ENCODE results near the gene NACA.
"Not testable (repeated sequence)": the region's sequence is repeated elsewhere in the genome, so short reads cannot be mapped to it uniquely, and the experiment has no call there.

NACA gene

DNA sequence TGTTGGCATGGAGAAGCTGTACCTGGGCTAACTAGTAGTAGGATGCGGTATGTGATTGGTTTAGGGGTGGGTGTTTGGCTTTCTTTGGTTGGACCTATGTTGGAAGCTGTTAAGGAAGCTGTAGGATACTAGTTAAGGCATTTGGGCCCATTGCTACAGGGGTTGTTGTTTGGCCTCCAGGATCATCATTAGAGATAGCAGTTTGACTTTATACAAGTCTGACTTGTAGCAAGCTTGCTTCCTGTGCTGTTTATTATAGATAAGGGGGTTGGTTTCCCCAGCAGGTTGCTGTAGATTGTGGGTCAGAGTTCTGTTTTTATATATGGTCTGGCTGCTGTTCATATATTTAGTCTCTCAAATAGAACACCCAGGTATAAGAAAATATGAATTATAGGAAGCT lies 28.5 kb upstream of the NACA start:
- POLR2A ChIA-PET, result no interaction called here
- TF ChIP-seq, protein P1, sequence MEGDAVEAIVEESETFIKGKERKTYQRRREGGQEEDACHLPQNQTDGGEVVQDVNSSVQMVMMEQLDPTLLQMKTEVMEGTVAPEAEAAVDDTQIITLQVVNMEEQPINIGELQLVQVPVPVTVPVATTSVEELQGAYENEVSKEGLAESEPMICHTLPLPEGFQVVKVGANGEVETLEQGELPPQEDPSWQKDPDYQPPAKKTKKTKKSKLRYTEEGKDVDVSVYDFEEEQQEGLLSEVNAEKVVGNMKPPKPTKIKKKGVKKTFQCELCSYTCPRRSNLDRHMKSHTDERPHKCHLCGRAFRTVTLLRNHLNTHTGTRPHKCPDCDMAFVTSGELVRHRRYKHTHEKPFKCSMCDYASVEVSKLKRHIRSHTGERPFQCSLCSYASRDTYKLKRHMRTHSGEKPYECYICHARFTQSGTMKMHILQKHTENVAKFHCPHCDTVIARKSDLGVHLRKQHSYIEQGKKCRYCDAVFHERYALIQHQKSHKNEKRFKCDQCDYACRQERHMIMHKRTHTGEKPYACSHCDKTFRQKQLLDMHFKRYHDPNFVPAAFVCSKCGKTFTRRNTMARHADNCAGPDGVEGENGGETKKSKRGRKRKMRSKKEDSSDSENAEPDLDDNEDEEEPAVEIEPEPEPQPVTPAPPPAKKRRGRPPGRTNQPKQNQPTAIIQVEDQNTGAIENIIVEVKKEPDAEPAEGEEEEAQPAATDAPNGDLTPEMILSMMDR (IDR thresholded peaks at IDR 0.05; ENCODE audit: control extremely low read depth, extremely low read depth, low read depth, missing control alignments), result no peak
- DNase-seq (ENCODE audit: extremely low spot score), result no peak
- CTCF ChIA-PET, result interaction anchor here (1.1 to 14.8 kb wide), 4 partner anchors 13 to 248 kb away, joined by 3 to 148 read pairs (median 44); partner anchors contain the start of gene ZBTB39

- CTCF ChIA-PET, result interaction anchor here (1.0 to 9.4 kb wide), 3 partner anchors 14 to 309 kb away, joined by 3 to 84 read pairs (median 5); no protein-coding TSS in a partner anchor
- POLR2A ChIA-PET, result interaction anchor here (0.6 kb wide), 1 partner anchor 115 kb away, joined by 3 read pairs; no protein-coding TSS in a partner anchor
- peak; percentile 94 for DNase-seq (ENCODE audit: extremely low spot score)
- TF ChIP-seq, protein P1 (IDR thresholded peaks at IDR 0.05; ENCODE audit: control extremely low read depth, extremely low read depth, low read depth, missing control alignments), result no peak
Measured at GRCh38 chr12:56751712-56752598, 26.9 kb upstream of the NACA start, which contains the start of gene PRIM1. PRIM1 (minus strand) TSS chr12:56752323; CDS start chr12:56752298, 25 bp downstream.

- DNase-seq (ENCODE audit: extremely low spot score); POLR2A ChIA-PET: not testable (repeated sequence)
- CTCF ChIA-PET, result interaction anchor here (1.5 kb wide), 1 partner anchor 10 kb away, joined by 4 read pairs; no protein-coding TSS in a partner anchor
Measured at GRCh38 chr12:56750596-56750995, 25.5 kb upstream of the NACA start.

GRCh38 chr12:56749853-56750252 lies 24.8 kb upstream of the NACA start:
- no peak for DNase-seq (ENCODE audit: extremely low spot score)
- ChIA-PET POLR2A (interaction anchor here (0.6 kb wide), 1 partner anchor 32 kb away, joined by 4 read pairs; no protein-coding TSS in a partner anchor), CTCF (interaction anchor here (1.1 to 2.2 kb wide), 3 partner anchors 9 to 252 kb away, joined by 3 to 11 read pairs (median 4); no protein-coding TSS in a partner anchor)
- TF ChIP-seq, protein P1 (IDR thresholded peaks at IDR 0.05; ENCODE audit: control extremely low read depth, extremely low read depth, low read depth, missing control alignments), result no peak

- POLR2A ChIA-PET, result no interaction called here
- no peak for DNase-seq (ENCODE audit: extremely low spot score)
- CTCF ChIA-PET, result interaction anchor here (1.1 to 2.2 kb wide), 4 partner anchors 8 to 252 kb away, joined by 3 to 11 read pairs (median 4); no protein-coding TSS in a partner anchor
- TF ChIP-seq, protein P1 (IDR thresholded peaks at IDR 0.05; ENCODE audit: control extremely low read depth, extremely low read depth, low read depth, missing control alignments), result no peak
Measured at GRCh38 chr12:56749359-56749758, 24.3 kb upstream of the NACA start.

DNA sequence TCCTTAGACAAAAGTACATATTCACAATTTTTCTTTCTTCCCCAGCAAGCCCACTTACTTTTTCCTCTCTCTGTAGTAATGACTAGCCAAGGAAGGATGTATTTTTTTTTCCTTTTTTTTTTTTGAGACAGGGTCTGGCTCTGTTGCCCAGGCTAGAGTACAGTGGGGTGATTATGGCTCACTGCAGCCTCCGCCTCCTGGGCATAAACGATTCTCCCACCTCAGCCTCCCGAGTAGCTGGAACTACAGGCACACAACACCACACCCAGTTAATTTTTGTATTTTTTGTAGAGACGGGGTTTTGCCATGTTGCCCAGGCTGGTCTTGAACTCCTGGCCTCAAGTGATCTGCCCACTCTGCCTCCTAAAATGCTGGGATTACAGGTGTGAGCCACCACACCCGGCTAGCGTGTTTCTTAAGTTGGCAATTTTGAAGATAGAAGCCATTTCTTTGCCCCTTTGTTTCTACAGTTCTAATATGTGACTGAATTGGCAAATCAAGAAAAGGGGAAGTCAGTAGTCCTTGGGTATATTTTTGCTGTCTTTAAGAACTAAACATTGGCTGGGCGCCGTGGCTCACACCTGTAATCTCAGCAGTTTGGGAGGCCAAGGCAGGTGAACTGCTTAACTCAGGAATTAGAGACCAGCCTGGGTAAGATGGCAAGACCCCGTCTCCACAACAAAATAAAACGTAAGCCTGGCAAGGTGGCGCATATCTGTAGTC lies 3.2 kb upstream of the NACA start:
- CTCF ChIA-PET, result interaction anchor here (1.2 kb wide), 1 partner anchor 12 kb away, joined by 3 read pairs; no protein-coding TSS in a partner anchor
- TF ChIP-seq, protein P1 (IDR thresholded peaks at IDR 0.05; ENCODE audit: control extremely low read depth, extremely low read depth, low read depth, missing control alignments), result no peak
- POLR2A ChIA-PET, result no interaction called here
- DNase-seq (ENCODE audit: extremely low spot score), result no peak

GRCh38 chr12:56726196-56726675 lies 1.1 kb upstream of the NACA start:
- ChIA-PET POLR2A (interaction anchor here (1.1 to 1.3 kb wide), 2 partner anchors 15 to 35 kb away, joined by 11 to 13 read pairs; no protein-coding TSS in a partner anchor), CTCF (interaction anchor here (1.1 to 1.6 kb wide), 4 partner anchors 9 to 89 kb away, joined by 3 to 5 read pairs (median 4); no protein-coding TSS in a partner anchor)
- not testable (repeated sequence) for DNase-seq (ENCODE audit: extremely low spot score)
